IPS-20b (cell line): ENCODE measurements around the gene COL6A5.
"Not testable (repeated sequence)": the region's sequence is repeated elsewhere in the genome, so short reads cannot be mapped to it uniquely, and the experiment has no call there.

Experiments
- H3K27ac ChIP-seq: one replicate; pipeline ENCODE4 v1.5.1; 2013; ENCODE audit warnings: low read length
- H3K27me3 ChIP-seq: 2 replicates; pipeline ENCODE4 v1.6.1; 2013; ENCODE audit warnings: mild to moderate bottlenecking, low read length, inconsistent platforms; ENCODE audit not compliant: insufficient read depth
- H3K36me3 ChIP-seq: 2 replicates; pipeline ENCODE4 v1.6.1; 2013; ENCODE audit warnings: low read depth, mild to moderate bottlenecking, inconsistent platforms, low read length, moderate library complexity; ENCODE audit not compliant: insufficient read depth
- H3K4me1 ChIP-seq: 2 replicates; pipeline ENCODE4 v1.6.1; 2013; ENCODE audit warnings: mild to moderate bottlenecking, control low read depth, inconsistent platforms, low read length, moderate library complexity; ENCODE audit not compliant: insufficient read depth
- H3K4me3 ChIP-seq: 2 replicates; pipeline ENCODE4 v1.5.1; 2013; ENCODE audit warnings: mild to moderate bottlenecking, low read length, inconsistent platforms
- H3K9ac ChIP-seq: 2 replicates; pipeline ENCODE4 v1.6.1; 2013; ENCODE audit warnings: low read depth, mild to moderate bottlenecking, inconsistent platforms, low read length, moderate library complexity
- H3K9me3 ChIP-seq: 2 replicates; pipeline ENCODE4 v1.6.1; 2013; ENCODE audit warnings: mild to moderate bottlenecking, low read depth, low read length, inconsistent platforms; ENCODE audit not compliant: insufficient read depth

The COL6A5 gene

DNA sequence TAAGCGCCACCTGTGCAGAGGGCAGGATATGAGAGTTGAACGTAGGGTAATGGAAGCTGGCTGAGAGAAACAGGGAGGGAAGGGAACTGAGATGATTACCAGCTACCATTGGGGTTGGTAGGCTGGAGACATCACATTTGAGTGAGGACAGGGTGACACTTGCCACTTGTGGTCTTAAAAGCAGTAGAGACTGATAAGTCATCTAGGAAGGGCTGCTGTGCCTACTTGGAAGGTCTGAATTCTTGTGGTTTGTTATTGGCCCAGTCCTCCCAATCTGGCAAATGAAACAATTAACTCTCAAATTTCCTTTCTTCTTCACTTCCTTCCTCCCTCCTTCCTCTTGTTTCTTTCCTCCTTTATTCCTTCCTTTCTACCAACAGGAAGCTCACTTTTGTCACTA is 46.8 kb downstream of the COL6A5 start:
- no peaks in the 10 kb centered on the region for H3K9me3 ChIP-seq
- H3K9ac ChIP-seq, result no peak overlapping the region
- no peaks in the 10 kb centered on the region for H3K36me3 ChIP-seq
- H3K27me3 ChIP-seq, result no peaks in the 10 kb centered on the region
- peaks cover 11% of the 10 kb centered on the region for H3K4me1 ChIP-seq
- H3K4me3 ChIP-seq, result no peak overlapping the region
- H3K27ac ChIP-seq, result no peak overlapping the region

DNA sequence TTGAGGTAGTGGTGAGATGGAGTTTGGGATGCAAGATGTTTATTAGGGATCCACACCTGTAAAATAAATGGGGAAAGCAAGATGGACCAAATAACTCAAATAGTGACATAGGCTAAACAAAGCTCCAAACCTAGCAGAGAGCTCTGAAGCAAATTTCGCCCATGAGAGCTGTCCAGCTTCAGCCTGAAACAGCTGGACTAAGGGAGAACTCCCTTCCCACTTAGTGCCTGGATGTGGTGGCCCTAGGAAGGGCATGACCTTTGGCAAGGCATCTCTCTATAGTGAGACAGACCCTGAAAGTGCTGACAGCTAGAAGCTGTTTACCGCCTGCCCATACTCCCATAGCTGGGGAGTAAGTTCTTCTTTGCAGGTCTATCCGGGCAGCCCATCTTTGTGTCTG is 48.1 kb downstream of the COL6A5 start:
- H3K4me1 ChIP-seq, result peaks cover 11% of the 10 kb centered on the region
- no peak overlapping the region for H3K9ac ChIP-seq
- H3K27ac ChIP-seq, result no peak overlapping the region
- no peaks in the 10 kb centered on the region for H3K36me3 ChIP-seq
- H3K27me3 ChIP-seq, result no peaks in the 10 kb centered on the region
- no peaks in the 10 kb centered on the region for H3K9me3 ChIP-seq
- no peak overlapping the region for H3K4me3 ChIP-seq

DNA sequence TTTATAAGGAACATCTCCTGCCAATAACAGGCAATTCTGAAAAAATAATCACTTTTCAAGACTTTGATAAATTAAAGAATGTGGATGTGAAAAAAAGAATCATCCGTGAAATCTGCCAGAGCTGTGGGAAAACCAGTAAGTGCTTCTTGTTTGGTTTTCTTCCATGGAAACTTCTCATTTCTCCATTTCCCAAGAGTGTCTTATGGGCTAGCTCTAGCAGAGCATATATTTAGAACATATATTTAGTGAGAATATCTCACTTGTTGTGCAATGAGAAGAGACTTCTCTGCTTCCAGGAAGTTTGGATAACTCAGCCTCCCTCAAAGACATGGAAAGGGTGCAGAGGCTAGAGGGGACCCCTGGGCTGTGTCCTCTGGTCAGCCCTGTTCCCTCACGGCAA is 49.9 kb downstream of the COL6A5 start:
- H3K27ac ChIP-seq, result no peak overlapping the region

DNA sequence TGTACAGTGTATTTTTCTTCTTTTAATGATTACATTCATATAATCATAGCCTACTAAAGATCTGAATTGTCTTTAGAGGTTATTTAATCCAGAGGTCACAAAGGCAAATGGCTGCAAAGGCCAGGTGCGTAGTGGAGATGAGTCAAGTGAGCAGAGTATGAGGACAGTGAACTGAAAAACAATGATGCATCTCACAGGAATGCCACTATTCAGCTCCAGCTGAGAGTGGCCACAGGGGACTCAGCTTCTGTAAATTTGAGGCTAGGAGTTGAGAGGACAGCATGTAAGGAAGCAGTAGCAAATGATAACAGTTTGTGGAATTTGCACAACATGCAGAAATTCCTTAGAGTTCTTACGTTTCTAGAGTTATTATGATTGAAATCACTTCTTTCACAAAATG is 50.4 kb downstream of the COL6A5 start:
- no peaks in the 10 kb centered on the region for H3K36me3 ChIP-seq
- no peak overlapping the region for H3K4me3 ChIP-seq
- H3K27me3 ChIP-seq, result no peaks in the 10 kb centered on the region
- no peaks in the 10 kb centered on the region for H3K9me3 ChIP-seq
- no peak overlapping the region for H3K27ac ChIP-seq
- H3K9ac ChIP-seq, result no peak overlapping the region
- H3K4me1 ChIP-seq, result peaks cover 11% of the 10 kb centered on the region

More for the DNA sequence above, 49.9 kb downstream of the COL6A5 start:
- H3K27me3 ChIP-seq, result no peaks in the 10 kb centered on the region
- H3K36me3 ChIP-seq, result no peaks in the 10 kb centered on the region
- H3K9me3 ChIP-seq, result no peaks in the 10 kb centered on the region
- H3K9ac ChIP-seq, result no peak overlapping the region
- H3K4me3 ChIP-seq, result no peak overlapping the region
- H3K4me1 ChIP-seq, result peaks cover 11% of the 10 kb centered on the region

DNA sequence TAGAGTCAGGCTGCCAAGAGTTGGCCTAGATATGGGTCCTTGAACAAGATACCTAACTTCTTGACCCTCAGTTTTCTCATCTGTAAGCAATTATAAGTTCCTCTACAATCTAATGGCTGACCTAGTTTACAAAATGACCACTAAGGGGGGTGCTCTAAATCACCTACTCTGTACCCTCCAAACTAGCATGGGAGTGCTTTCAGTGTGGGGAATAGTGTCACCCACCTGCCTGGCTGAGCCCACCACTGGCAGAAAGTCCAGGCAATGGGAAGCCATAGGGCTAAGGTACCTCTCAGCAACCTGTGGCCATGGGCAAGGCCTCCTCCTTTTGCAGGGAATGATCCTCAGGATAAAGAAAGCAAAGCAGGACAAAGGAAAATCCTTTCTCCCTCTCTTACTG is 58.9 kb downstream of the COL6A5 start:
- no peak overlapping the region for H3K9ac ChIP-seq

DNA sequence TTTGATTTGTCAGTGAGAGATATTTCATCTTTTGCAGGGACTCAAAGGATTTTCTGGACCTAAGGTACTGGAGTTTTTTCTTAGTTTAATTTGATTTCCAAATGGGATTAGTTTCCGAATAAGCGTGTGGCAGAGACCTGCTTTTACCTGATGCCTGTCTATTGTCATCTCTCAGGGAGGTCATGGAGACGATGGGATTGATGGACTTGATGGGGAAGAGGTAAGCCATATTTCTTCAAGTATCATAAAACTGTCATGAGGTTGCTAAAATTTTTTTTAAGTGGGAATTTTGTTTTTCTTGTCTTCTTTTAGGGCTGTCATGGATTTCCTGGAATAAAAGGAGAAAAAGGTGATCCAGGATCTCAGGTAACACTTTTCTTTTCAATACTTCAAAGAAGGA is 60.5 kb downstream of the COL6A5 start:
- Histone ChIP-seq H3K27ac (no peak overlapping the region), H3K9me3 (peaks cover 19% of the 10 kb centered on the region), H3K27me3 (no peaks in the 10 kb centered on the region), H3K4me3 (no peak overlapping the region), H3K9ac (no peak overlapping the region), H3K4me1 (no peaks in the 10 kb centered on the region), H3K36me3 (no peaks in the 10 kb centered on the region)

More for the DNA sequence above, 58.9 kb downstream of the COL6A5 start:
- H3K27ac ChIP-seq, result no peak overlapping the region
- H3K4me3 ChIP-seq, result no peak overlapping the region
- H3K9me3 ChIP-seq, result peaks cover 17% of the 10 kb centered on the region
- no peaks in the 10 kb centered on the region for H3K27me3 ChIP-seq
- H3K4me1 ChIP-seq, result no peaks in the 10 kb centered on the region
- no peaks in the 10 kb centered on the region for H3K36me3 ChIP-seq

DNA sequence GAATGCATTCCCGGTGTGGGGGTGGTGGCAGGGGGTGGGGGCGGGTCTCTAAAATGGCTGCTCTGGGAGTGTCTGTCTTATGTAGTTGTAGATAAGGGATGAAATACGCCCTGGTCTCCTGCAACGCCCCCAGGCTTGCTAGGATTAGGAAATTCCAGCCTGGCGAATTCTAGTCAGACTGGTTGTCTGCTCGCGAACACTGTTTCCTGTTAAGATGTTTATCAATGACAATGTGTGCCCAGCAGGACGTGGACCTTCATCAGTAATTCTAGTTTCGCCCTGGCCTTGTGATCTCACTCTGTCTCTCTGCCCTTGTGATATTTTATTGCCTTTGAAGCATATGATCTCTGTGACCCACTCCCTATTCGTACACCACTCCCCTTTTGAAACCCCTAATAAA is 62.8 kb downstream of the COL6A5 start:
- not testable (repeated sequence) for H3K36me3 ChIP-seq, H3K9ac ChIP-seq, H3K4me1 ChIP-seq, H3K4me3 ChIP-seq, H3K27me3 ChIP-seq, H3K27ac ChIP-seq
- peaks cover 19% of the 10 kb centered on the region for H3K9me3 ChIP-seq

DNA sequence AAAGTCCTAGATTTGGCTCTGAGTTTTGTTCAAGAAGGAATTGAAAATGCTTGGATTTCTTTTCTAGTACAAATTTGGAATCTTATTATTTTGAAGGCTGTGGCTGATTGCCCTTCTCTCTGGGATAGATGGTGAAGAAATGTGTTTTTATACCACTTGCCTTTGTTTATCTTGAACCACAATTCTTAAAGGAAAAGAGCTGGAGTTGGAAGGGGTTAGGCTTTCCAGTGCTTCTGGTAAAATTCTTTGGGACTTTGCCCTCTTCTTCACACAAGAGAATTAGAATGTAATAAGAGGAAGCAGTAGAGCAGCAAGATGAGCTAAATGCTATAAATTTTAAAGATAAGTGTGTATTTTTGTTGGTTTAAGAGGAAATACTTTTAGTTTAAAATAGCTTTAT is 65.8 kb downstream of the COL6A5 start:
- no peak overlapping the region for H3K9ac ChIP-seq
- no peaks in the 10 kb centered on the region for H3K27me3 ChIP-seq
- no peak overlapping the region for H3K4me3 ChIP-seq
- H3K4me1 ChIP-seq, result no peaks in the 10 kb centered on the region; the same call in 1 of the 2 replicates
- no peaks in the 10 kb centered on the region for H3K36me3 ChIP-seq
- no peak overlapping the region for H3K27ac ChIP-seq
- H3K9me3 ChIP-seq, result peaks cover 19% of the 10 kb centered on the region

DNA sequence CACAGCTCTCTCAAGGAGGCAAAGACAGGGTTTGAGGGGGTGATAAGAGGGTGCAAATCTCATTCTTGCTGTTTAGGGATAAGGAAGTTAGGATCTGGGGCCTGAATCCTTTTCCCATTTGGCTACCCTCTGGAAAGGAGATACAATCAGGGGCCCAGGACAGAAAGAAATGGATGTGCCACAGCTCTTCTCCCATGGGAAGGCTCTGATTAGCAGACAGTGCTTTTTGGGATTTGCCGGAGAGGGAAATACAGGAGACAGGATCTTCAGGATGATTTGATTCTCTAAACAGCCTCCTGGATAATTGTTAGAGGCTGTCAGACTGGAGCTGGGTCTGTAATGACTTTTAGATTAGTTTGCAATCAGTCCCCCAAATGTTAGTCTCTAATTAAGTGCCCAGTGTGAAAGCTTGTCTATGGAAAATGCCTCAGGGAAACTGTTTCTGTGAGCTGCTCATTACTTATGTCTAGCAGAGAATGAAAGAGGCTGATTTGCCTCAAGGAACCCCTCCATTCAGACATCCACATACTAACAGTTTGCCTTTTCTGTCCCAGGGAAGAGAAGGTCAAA is 67.6 kb downstream of the COL6A5 start:
- Histone ChIP-seq H3K4me1 (no peaks in the 10 kb centered on the region; the same call in 1 of the 2 replicates), H3K27ac (no peak overlapping the region), H3K9ac (no peak overlapping the region), H3K36me3 (no peaks in the 10 kb centered on the region), H3K4me3 (no peak overlapping the region), H3K27me3 (no peaks in the 10 kb centered on the region), H3K9me3 (peaks cover 13% of the 10 kb centered on the region)

DNA sequence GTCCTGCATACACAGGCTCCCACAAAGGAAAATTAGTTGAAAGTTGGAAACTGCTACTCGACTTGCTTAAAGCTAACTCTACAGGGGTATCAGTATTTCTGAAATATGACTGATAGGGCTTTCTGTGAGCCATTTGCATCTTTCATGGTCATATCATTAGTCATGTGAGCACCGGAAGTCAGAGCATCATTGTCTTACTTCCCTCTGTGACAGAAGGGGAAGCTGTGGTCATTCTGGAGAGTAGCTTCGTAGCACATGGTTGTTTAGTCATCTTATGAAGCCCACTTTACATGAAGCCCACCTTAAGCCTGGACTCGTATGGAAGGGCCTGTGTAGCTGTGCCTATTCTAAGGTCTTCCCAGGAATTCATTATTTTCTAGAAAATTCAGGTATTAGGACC is 69.0 kb downstream of the COL6A5 start:
- Histone ChIP-seq H3K4me3 (no peak overlapping the region), H3K4me1 (no peaks in the 10 kb centered on the region; the same call in 1 of the 2 replicates), H3K9ac (no peak overlapping the region), H3K36me3 (no peaks in the 10 kb centered on the region), H3K27ac (no peak overlapping the region), H3K27me3 (no peaks in the 10 kb centered on the region), H3K9me3 (peaks cover under 1% of the 10 kb centered on the region; the same call in 1 of the 2 replicates)

DNA sequence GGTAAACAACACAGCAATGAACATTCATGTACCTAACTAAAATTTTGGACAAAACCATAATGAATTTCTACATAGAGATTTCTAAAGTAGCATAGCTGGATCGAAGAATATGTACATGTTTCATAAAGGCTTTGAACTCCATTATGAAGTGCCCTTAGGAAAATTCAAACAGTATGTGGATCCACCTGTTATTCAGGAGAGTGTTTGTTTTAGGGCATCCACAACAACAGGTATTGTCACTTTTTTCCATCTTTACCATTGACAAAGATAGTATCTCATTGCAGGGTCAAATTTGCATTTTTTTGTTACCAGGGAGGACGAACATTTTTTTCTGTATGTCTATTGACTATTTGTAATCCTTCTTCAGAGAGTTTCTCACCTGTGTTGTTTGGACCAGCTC is 75.0 kb downstream of the COL6A5 start:
- H3K27ac ChIP-seq, result no peak overlapping the region
- H3K9ac ChIP-seq, result no peak overlapping the region
- no peaks in the 10 kb centered on the region for H3K27me3 ChIP-seq
- no peaks in the 10 kb centered on the region for H3K36me3 ChIP-seq
- H3K4me1 ChIP-seq, result no peaks in the 10 kb centered on the region; the same call in 1 of the 2 replicates
- no peak overlapping the region for H3K4me3 ChIP-seq
- H3K9me3 ChIP-seq, result no peaks in the 10 kb centered on the region

DNA sequence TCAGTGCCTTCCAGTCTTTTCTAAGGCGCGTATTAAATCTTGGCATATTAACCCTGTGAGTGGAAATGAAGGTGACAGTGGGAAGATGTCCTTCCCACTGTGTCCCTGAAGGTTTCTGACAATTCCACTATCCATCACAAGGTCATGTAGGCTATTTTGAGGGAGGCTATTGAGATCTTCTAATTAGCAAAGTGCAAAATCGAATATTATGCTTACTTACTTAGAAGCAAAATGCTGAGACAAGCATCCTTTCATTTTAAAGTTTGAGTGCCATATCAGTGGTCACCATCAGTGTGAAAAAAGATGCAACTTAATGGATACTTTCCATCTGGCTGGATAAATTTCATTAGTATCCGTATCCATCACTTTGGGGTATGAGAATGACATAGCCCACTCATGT is 77.6 kb downstream of the COL6A5 start:
- Histone ChIP-seq H3K9ac (no peak overlapping the region), H3K4me3 (no peak overlapping the region), H3K27me3 (no peaks in the 10 kb centered on the region), H3K9me3 (no peaks in the 10 kb centered on the region), H3K4me1 (no peaks in the 10 kb centered on the region), H3K27ac (no peak overlapping the region), H3K36me3 (no peaks in the 10 kb centered on the region)
